Osteoblast (primary cell): ENCODE measurements around the gene SMO. TPM values are rescaled to one million over a fixed set of nuclear protein-coding genes. Genes with fewer than 3 reads are reported as not detected.
A peak's percentile ranks its signal among the peaks of the same experiment; 100 is the strongest.

Experiments
- DNase-seq: peaks from one replicate; pipeline ENCODE4 v3.0.0; 2011; ENCODE audit warnings: low spot score, mixed read lengths; ENCODE audit not compliant: insufficient read length; ENCODE audit errors: missing footprints
- H2AFZ ChIP-seq: 2 replicates; pipeline ENCODE4 v1.6.0; 2011; ENCODE audit warnings: mild to moderate bottlenecking, low read length
- H3K27ac ChIP-seq: 2 replicates; pipeline ENCODE4 v1.5.1; 2011; ENCODE audit warnings: mild to moderate bottlenecking, low read depth, low read length, moderate library complexity
- H3K27me3 ChIP-seq: 2 replicates; pipeline ENCODE4 v1.6.0; 2012; ENCODE audit warnings: mild to moderate bottlenecking, control low read depth, inconsistent platforms, low read length, moderate library complexity; ENCODE audit not compliant: insufficient read depth
- H3K36me3 ChIP-seq: 2 replicates; pipeline ENCODE4 v1.5.1; 2011; ENCODE audit warnings: mild to moderate bottlenecking, low read length, control low read depth, moderate library complexity; ENCODE audit not compliant: insufficient read depth
- H3K4me1 ChIP-seq: 2 replicates; pipeline ENCODE4 v1.5.1; 2011; ENCODE audit warnings: mild to moderate bottlenecking, low read length, control low read depth, moderate library complexity; ENCODE audit not compliant: insufficient read depth
- H3K4me2 ChIP-seq: 2 replicates; pipeline ENCODE4 v1.6.0; 2011; ENCODE audit warnings: mild to moderate bottlenecking, low read length; ENCODE audit not compliant: insufficient read depth
- H3K4me3 ChIP-seq: fragments of 200-600 bp; sonication (generic); 3 replicates; pipeline ENCODE4 v1.5.1; 2012; ENCODE audit warnings: mild to moderate bottlenecking, low read length, inconsistent platforms; ENCODE audit not compliant: insufficient read depth
- H3K79me2 ChIP-seq: 2 replicates; pipeline ENCODE4 v1.6.0; 2012; ENCODE audit warnings: mild to moderate bottlenecking, low read length, control low read depth, inconsistent platforms; ENCODE audit not compliant: insufficient read depth
- H3K9me3 ChIP-seq: 2 replicates; pipeline ENCODE4 v1.5.1; 2011; ENCODE audit warnings: low read depth, low read length, control low read depth
- H4K20me1 ChIP-seq: 2 replicates; pipeline ENCODE4 v1.6.0; 2012; ENCODE audit warnings: mild to moderate bottlenecking, low read length, control low read depth; ENCODE audit not compliant: insufficient read depth
- total RNA-seq: library from RNA; depleted of rRNA; stranded (reverse); fragments of >200 nt; gene quantifications from 2 replicates; pipeline ENCODE4 v1.2.3, GENCODE V29; 2012
- TF ChIP-seq, protein P1 (sequence below): IDR thresholded peaks from 2 replicates; pipeline ENCODE4 v1.5.1; 2011; ENCODE audit warnings: mild to moderate bottlenecking, low read depth, low read length, moderate library complexity; ENCODE audit errors: extremely low read depth

Gene SMO
- total RNA-seq, 1 donor, result 19.9 TPM

DNA sequence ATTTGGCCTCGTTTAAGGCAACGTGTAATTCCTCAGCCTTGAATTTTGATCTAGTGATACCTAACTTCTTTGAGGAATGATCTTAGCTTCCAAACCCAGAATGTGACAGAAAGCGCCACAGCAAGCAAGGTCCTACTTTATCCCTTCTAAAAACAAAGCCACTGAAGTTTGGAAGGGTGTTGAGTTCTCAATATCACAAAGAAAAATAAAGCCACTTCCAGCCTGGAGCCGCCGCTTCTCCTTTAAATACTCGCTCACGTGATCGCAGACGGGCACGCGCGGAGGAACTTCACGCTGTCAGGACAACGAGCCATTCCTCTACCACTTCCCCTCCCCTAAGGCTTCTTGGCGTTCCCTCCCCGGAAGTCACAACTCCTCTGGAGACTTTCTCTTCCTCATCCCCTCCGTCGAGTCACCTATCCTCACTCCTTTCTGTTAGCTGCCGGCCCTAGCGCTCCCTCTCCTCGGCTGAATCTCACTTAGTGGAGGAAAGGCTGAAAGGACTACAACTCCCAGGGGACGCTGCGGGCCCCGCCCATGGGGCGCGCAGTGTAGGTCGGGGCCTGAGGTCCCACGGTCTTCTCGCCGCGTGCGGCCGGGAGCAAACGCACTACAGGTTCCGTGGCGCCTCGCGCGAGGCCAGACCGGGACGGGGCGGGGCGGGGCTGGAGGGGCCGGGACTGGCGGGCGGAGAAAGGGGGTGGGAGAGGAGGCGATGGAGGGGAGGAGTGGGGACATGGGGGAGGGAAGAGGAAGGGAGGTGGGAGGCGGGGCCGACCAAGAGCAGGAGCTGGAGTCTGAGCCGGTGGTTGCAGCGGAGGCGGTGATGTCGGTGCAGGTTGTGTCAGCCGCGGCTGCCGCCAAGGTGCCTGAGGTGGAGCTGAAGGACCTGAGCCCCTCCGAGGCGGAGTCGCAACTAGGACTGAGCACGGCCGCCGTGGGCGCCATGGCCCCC, 36.1 kb downstream of the SMO start, which contains the start of gene AHCYL2:
TSS of gene AHCYL2 (plus strand) at position 780 of the 955 bp plus-strand sequence.
- Histone ChIP-seq H3K36me3 (no peaks in the 10 kb centered on the region), H3K4me3 (peak within 1 kb of the TSS; percentile 82), H3K27me3 (no peaks in the 10 kb centered on the region), H3K79me2 (peaks cover 4% of the 10 kb centered on the region), H4K20me1 (peaks cover 9% of the 10 kb centered on the region), H3K4me2 (peak within 1 kb of the TSS; percentile 99), H2AFZ (peak within 1 kb of the TSS; percentile 96), H3K9me3 (no peaks in the 10 kb centered on the region), H3K4me1 (peaks cover 11% of the 10 kb centered on the region), H3K27ac (peak within 1 kb of the TSS; percentile 87)
- DNase-seq, result peak; percentile 97
- TF ChIP-seq, protein P1, sequence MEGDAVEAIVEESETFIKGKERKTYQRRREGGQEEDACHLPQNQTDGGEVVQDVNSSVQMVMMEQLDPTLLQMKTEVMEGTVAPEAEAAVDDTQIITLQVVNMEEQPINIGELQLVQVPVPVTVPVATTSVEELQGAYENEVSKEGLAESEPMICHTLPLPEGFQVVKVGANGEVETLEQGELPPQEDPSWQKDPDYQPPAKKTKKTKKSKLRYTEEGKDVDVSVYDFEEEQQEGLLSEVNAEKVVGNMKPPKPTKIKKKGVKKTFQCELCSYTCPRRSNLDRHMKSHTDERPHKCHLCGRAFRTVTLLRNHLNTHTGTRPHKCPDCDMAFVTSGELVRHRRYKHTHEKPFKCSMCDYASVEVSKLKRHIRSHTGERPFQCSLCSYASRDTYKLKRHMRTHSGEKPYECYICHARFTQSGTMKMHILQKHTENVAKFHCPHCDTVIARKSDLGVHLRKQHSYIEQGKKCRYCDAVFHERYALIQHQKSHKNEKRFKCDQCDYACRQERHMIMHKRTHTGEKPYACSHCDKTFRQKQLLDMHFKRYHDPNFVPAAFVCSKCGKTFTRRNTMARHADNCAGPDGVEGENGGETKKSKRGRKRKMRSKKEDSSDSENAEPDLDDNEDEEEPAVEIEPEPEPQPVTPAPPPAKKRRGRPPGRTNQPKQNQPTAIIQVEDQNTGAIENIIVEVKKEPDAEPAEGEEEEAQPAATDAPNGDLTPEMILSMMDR, result no peak

DNA sequence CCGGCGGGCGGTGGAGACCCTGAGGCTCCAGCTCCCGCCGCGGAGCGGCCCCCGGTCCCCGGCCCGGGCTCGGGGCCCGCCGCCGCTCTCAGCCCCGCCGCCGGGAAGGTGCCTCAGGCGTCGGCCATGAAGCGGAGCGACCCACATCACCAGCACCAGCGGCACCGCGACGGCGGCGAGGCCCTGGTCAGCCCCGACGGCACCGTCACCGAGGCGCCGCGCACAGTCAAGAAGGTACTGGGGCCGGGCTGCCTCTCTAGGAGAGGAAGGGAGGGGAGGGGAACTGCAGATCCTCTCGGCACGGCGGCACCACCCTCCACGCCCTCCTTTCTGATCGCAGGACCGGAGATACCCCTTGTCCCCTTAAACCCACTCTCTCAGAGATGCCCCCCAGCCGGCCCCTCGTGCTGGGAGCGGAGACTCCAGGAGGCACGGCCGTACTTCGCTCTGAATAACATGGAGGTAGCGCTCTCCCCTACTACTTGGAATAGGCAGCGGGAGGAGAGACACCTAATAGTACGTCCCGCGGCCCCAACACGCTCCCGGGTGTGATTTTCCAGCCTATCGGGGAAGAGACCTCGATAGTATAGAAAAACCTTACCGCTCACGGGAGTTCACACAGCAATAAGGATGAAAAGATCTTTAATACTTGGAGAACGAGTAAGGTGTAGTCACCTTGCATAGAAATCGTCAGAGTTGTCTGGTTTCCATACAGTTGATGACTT, 36.9 kb downstream of the SMO start:
- peak; percentile 85 for DNase-seq
- Histone ChIP-seq H4K20me1 (peaks cover 9% of the 10 kb centered on the region), H3K4me1 (peaks cover 11% of the 10 kb centered on the region), H3K9me3 (no peaks in the 10 kb centered on the region), H2AFZ (peak overlapping the region; percentile 95), H3K79me2 (peaks cover 4% of the 10 kb centered on the region), H3K4me3 (peak overlapping the region; percentile 82), H3K36me3 (no peaks in the 10 kb centered on the region), H3K27ac (no peak overlapping the region), H3K4me2 (peak overlapping the region; percentile 99), H3K27me3 (no peaks in the 10 kb centered on the region)
- TF ChIP-seq, protein P1, result no peak

DNA sequence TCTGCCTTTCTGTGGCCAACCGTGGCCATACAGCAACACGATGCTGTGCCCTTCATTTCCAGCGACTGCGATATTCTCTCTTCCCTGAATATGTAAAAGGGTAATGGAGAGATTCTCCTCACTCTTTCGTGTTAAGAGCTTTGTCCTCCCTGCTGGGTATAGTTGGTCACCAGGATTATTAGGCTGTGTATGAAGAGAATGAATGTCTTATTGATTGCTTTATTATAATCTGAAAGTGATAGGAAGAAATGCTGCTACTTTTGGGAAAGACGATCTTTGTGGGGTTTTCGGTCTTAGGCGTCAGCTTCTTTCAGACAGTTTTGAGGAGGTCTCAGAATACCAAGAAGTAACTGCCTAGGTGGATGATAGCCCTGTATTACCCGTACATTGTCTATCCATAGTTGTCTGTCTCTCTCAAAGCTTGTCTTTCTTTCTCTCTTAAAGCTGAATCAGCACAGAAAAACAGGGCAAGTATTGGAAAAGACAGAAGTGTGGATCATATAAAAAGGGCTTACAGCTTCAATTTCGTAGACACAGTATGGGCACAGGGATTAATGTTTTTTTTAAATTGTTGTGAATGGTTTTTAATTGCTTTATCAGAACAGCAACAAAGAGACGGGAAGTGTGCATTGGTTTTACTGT, 37.6 kb downstream of the SMO start:
- no peak overlapping the region for H3K27ac ChIP-seq
- peak overlapping the region; percentile 82 for H3K4me3 ChIP-seq
- no peaks in the 10 kb centered on the region for H3K27me3 ChIP-seq
- peak overlapping the region; percentile 95 for H2AFZ ChIP-seq
- TF ChIP-seq, protein P1, result no peak
- H3K36me3 ChIP-seq, result no peaks in the 10 kb centered on the region
- peak; percentile 84 for DNase-seq
- peaks cover 4% of the 10 kb centered on the region for H3K79me2 ChIP-seq
- peaks cover 11% of the 10 kb centered on the region for H3K4me1 ChIP-seq
- H4K20me1 ChIP-seq, result peaks cover 9% of the 10 kb centered on the region
- H3K9me3 ChIP-seq, result no peaks in the 10 kb centered on the region
- peak overlapping the region; percentile 99 for H3K4me2 ChIP-seq
